Neutrophil (primary cell): Measurements from ENCODE around the gene CNTNAP2.

Source experiments
- H3K27ac ChIP-seq: fragments of 200-600 bp; sonication (generic); 2 replicates; pipeline ENCODE4 v1.5.1; 2016; ENCODE audit warnings: mild to moderate bottlenecking, moderate library complexity
- H3K27me3 ChIP-seq: fragments of 200-600 bp; sonication (generic); 2 replicates; pipeline ENCODE4 v1.6.0; 2016; ENCODE audit warnings: mild to moderate bottlenecking
- H3K36me3 ChIP-seq: fragments of 200-600 bp; sonication (generic); 2 replicates; pipeline ENCODE4 v1.5.1; 2017
- H3K4me1 ChIP-seq, 2 experiments: fragments of 200-600 bp in 1 of 2; sonication (generic) in 1 of 2; 1 replicate in 1 of 2; 2 replicates in 1 of 2; pipeline versions ENCODE4 v1.5.1 to v1.6.1; 2013 to 2016; ENCODE audit warnings: low read depth in 1 of 2, low read length in 1 of 2, mild to moderate bottlenecking in 1 of 2, moderate library complexity in 1 of 2; ENCODE audit not compliant: control insufficient read depth in 1 of 2, insufficient read depth in 1 of 2
- H3K4me3 ChIP-seq, 2 experiments: fragments of 200-600 bp in 1 of 2; sonication (generic) in 1 of 2; 1 replicate in 1 of 2; 2 replicates in 1 of 2; pipeline ENCODE4 v1.5.1; 2013 to 2016; ENCODE audit warnings: low read depth in 1 of 2, low read length in 1 of 2, mild to moderate bottlenecking in 1 of 2, moderate library complexity in 1 of 2
- H3K9me3 ChIP-seq: fragments of 200-600 bp; sonication (generic); 2 replicates; pipeline ENCODE4 v1.5.1; 2016
- TF ChIP-seq, protein P1 (sequence below): fragments of 200-600 bp; sonication (generic); IDR thresholded peaks from 2 replicates; pipeline ENCODE4 v1.5.1; 2016; ENCODE audit warnings: antibody characterized with exemption

Gene CNTNAP2

DNA sequence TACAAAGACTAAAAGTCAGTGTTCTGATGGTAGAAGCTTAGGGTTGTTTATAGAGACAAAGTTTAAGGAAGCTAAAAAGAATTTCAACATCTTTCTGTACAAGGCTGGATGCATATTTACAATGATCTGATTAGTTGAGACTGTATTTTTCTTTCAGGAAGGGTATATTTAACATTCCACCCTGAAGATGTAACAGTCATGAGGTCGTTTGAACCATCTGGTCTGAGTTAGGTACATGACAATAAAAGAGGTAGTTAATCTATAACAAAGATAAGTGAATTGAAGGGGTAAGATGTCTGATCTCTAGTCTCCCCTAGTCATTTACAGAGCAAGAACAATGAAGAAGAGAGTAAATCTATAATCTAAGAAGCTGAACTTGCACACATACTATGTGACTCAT, 821.2 kb downstream of the CNTNAP2 start:
- Histone ChIP-seq H3K9me3 (no peaks in the 10 kb centered on the region), H3K4me3 (no peak overlapping the region), H3K4me1 (no peaks in the 10 kb centered on the region), H3K27ac (no peak overlapping the region), H3K27me3 (no peaks in the 10 kb centered on the region), H3K36me3 (no peaks in the 10 kb centered on the region)
- TF ChIP-seq, protein P1, sequence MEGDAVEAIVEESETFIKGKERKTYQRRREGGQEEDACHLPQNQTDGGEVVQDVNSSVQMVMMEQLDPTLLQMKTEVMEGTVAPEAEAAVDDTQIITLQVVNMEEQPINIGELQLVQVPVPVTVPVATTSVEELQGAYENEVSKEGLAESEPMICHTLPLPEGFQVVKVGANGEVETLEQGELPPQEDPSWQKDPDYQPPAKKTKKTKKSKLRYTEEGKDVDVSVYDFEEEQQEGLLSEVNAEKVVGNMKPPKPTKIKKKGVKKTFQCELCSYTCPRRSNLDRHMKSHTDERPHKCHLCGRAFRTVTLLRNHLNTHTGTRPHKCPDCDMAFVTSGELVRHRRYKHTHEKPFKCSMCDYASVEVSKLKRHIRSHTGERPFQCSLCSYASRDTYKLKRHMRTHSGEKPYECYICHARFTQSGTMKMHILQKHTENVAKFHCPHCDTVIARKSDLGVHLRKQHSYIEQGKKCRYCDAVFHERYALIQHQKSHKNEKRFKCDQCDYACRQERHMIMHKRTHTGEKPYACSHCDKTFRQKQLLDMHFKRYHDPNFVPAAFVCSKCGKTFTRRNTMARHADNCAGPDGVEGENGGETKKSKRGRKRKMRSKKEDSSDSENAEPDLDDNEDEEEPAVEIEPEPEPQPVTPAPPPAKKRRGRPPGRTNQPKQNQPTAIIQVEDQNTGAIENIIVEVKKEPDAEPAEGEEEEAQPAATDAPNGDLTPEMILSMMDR = no peak

DNA sequence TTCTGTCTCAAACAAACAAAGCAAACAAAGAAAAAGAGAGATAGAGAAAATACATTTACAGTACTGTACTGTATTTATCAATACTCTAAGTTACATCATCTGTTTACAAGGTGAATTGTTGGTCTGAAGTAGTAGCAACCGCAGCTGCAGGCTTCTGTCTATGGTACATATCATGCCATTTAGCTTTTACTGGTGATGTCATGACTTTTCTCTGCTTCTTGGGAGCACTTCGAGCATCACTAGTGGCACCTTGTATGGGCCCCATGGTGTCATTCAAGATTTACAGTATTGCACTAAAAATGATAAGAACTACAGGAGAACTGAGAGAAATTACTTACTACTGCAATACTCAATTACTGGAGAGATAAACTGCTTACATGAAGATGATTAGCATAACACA, 826.9 kb downstream of the CNTNAP2 start:
- peaks cover under 1 to 1% of the 10 kb centered on the region in 2 experiments for H3K4me1 ChIP-seq
- TF ChIP-seq, protein P1 = no peak
- H3K9me3 ChIP-seq = no peaks in the 10 kb centered on the region
- H3K36me3 ChIP-seq = no peaks in the 10 kb centered on the region
- no peak overlapping the region for H3K4me3 ChIP-seq
- H3K27me3 ChIP-seq = no peaks in the 10 kb centered on the region
- no peak overlapping the region for H3K27ac ChIP-seq

DNA sequence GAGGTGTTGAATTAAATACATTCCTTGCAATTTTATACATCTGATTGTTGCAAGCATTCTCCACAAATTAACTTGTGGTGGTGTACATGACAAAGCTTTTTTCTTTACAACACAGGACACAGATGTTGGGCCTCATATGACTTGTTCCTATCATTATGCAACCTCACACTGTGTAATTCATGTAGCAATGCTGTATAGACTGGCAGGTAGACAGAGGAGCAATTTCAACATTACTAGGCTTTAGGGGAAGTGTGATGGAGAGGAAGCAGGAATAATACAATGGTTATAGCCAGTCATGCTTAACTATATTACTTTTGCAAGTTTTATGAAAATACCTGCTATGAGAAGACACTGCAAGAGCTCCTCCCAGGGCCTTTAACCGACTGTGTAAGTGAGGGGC, 832.1 kb downstream of the CNTNAP2 start:
- no peak overlapping the region for H3K27ac ChIP-seq
- TF ChIP-seq, protein P1 = no peak

DNA sequence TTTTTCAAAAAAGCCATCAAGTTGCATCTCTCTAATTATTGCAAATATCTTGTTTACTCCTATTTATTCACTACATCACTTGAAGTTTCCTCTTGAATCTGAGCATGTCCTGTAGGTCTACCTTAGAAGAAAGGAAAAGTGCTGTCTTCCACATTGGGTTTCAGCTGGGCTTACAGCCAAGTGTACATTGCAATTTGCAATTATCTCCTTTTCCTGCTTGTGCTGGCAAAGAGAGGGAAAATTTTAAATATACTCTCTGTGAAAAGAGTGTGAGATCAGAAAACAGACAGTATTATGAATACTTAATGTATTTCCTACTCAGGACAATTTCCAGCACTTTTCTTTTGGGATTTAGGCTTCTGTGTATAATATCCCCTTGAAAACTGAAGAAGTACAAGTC, 839.7 kb downstream of the CNTNAP2 start:
- H3K36me3 ChIP-seq = no peaks in the 10 kb centered on the region
- H3K9me3 ChIP-seq = no peaks in the 10 kb centered on the region
- no peaks in the 10 kb centered on the region for H3K27me3 ChIP-seq
- TF ChIP-seq, protein P1 = no peak
- no peak overlapping the region for H3K4me3 ChIP-seq
- no peaks in the 10 kb centered on the region for H3K4me1 ChIP-seq
- H3K27ac ChIP-seq = no peak overlapping the region

More for the DNA sequence above, 832.1 kb downstream of the CNTNAP2 start:
- Histone ChIP-seq H3K9me3 (no peaks in the 10 kb centered on the region), H3K36me3 (no peaks in the 10 kb centered on the region), H3K4me3 (no peak overlapping the region), H3K4me1 (peaks cover 9 to 13% of the 10 kb centered on the region in 2 experiments), H3K27me3 (no peaks in the 10 kb centered on the region)

DNA sequence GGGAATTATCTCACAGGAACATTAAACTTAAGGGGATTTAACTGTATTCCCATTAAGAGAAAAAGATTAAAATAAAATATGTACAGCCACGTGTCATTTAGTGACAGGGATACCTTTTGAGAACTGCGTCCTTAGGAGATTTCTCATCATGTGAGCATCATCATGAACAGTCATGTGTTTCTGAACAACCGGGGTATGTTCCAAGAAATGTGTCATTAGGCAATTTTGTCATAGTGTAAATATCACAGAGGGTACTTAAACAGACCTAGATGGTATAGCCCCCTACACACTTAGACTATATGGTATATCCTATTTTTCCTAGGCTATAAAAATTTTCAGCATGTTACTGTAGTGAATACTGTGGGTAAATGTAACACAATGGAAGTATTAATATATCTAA, 840.3 kb downstream of the CNTNAP2 start:
- no peak overlapping the region for H3K4me3 ChIP-seq
- no peaks in the 10 kb centered on the region for H3K4me1 ChIP-seq
- H3K27me3 ChIP-seq = no peaks in the 10 kb centered on the region
- no peak overlapping the region for H3K27ac ChIP-seq
- H3K9me3 ChIP-seq = no peaks in the 10 kb centered on the region
- TF ChIP-seq, protein P1 = no peak
- no peaks in the 10 kb centered on the region for H3K36me3 ChIP-seq
